PC-9 (cell line): ENCODE results near the gene FAM43A. TPM values are rescaled to one million over a fixed set of nuclear protein-coding genes. Genes with fewer than 3 reads are reported as not detected.

ENCODE experiments used
- BruUV-seq: library from RNA; stranded (reverse); fragments of 400-500 nt; replicated peaks from 2 replicates; lab custom pipeline; 2021; lab: Mats Ljungman, UMichigan
- CTCF ChIA-PET: fragments of 300-600 bp; sonication (Branson Sonifier 250); formaldehyde crosslinking; loops from one replicate; lab custom pipeline; 2022; ENCODE audit warnings: antibody characterized with exemption; lab: Charles Lee
- POLR2A ChIA-PET: fragments of 300-600 bp; sonication (Branson Sonifier 250); formaldehyde crosslinking; loops from one replicate; lab custom pipeline; 2022; ENCODE audit warnings: antibody characterized with exemption; ENCODE audit not compliant: unreplicated experiment; lab: Charles Lee
- DNase-seq, 2 experiments: peaks; one replicate each; pipeline versions ENCODE4 v3.0.0 to v3.0.0-alpha.2; 2015 to 2022; ENCODE audit warnings: mixed read lengths in 1 of 2
- H2AFZ ChIP-seq: fragments of 200-600 bp; sonication (generic); 2 replicates; pipeline ENCODE4 v1.8.1; 2017; ENCODE audit warnings: antibody characterized with exemption
- H3F3A ChIP-seq: fragments of 200-600 bp; sonication (generic); 2 replicates; pipeline ENCODE4 v1.8.1; 2017; ENCODE audit warnings: antibody characterized with exemption, mild to moderate bottlenecking, low read depth; ENCODE audit not compliant: insufficient read depth
- H3K27ac ChIP-seq: fragments of 200-600 bp; sonication (generic); 2 replicates; pipeline ENCODE4 v1.6.1; 2016; ENCODE audit warnings: mixed run types
- H3K27me3 ChIP-seq: fragments of 200-600 bp; sonication (generic); 2 replicates; pipeline ENCODE4 v1.6.1; 2016; ENCODE audit warnings: low read depth, mixed run types; ENCODE audit not compliant: insufficient read depth
- H3K36me3 ChIP-seq: fragments of 200-600 bp; sonication (generic); 2 replicates; pipeline ENCODE4 v1.6.1; 2016; ENCODE audit warnings: low read depth, mixed run types
- H3K4me1 ChIP-seq: fragments of 200-600 bp; sonication (generic); replicated peaks from 2 replicates; pipeline ENCODE4 v1.6.1; 2016; ENCODE audit warnings: mixed run types; ENCODE audit not compliant: insufficient read depth
- H3K4me2 ChIP-seq: fragments of 200-600 bp; sonication (generic); 2 replicates; pipeline ENCODE4 v1.6.1; 2017; ENCODE audit warnings: mixed run types
- H3K4me3 ChIP-seq: fragments of 200-600 bp; sonication (generic); 2 replicates; pipeline ENCODE4 v1.6.1; 2016; ENCODE audit warnings: mixed run types
- H3K79me2 ChIP-seq: fragments of 200-600 bp; sonication (generic); 2 replicates; pipeline ENCODE4 v1.6.1; 2017; ENCODE audit warnings: low read depth, mixed run types
- H3K9me2 ChIP-seq: fragments of 200-600 bp; sonication (generic); 2 replicates; pipeline ENCODE4 v1.8.1; 2017; ENCODE audit warnings: mild to moderate bottlenecking; ENCODE audit not compliant: insufficient read depth
- H3K9me3 ChIP-seq: fragments of 200-600 bp; sonication (generic); 2 replicates; pipeline ENCODE4 v1.8.1; 2016; ENCODE audit warnings: low read depth; ENCODE audit not compliant: insufficient read depth
- H4K20me1 ChIP-seq: fragments of 200-600 bp; sonication (generic); 2 replicates; pipeline ENCODE4 v1.8.1; 2017; ENCODE audit not compliant: insufficient read depth
- CTCF ChIP-seq: fragments of 200-600 bp; sonication (generic); conservative IDR thresholded peaks from 2 replicates; pipeline ENCODE4 v1.6.1; 2017; ENCODE audit warnings: mixed run types, antibody characterized with exemption, mild to moderate bottlenecking, moderate library complexity
- EZH2 ChIP-seq: fragments of 200-600 bp; sonication (generic); IDR thresholded peaks from 2 replicates; pipeline ENCODE4 v1.8.0; 2017; ENCODE audit warnings: antibody characterized with exemption, low read depth
- intact Hi-C: fragments of 100-400 bp; cut with micrococcal nuclease; formaldehyde crosslinking; loops from one replicate; pipeline ENCODE4 v1.10.0; 2022; ENCODE audit not compliant: unreplicated experiment
- total RNA-seq: library from RNA; stranded (reverse); gene quantifications from 2 replicates; pipeline ENCODE4 v1.2.3, GENCODE V29; 2021

The FAM43A gene
- total RNA-seq, 1 experiment from 2014 or later, result 8.8 TPM

- no peak overlapping the region for H2AFZ ChIP-seq
- H3K27ac ChIP-seq, result no peak overlapping the region
- ChIA-PET POLR2A (no interaction called here), CTCF (no interaction called here)
- TF ChIP-seq EZH2 (no peak), CTCF (no peak)
- H3K79me2 ChIP-seq, result no peaks in the 10 kb centered on the region
- no peaks in the 10 kb centered on the region for H4K20me1 ChIP-seq
- intact Hi-C loops, result no loop called here
- peaks cover 7% of the 10 kb centered on the region; the same call in 1 of the 2 replicates for H3K9me3 ChIP-seq
- H3K36me3 ChIP-seq, result no peaks in the 10 kb centered on the region
- H3K4me1 ChIP-seq, result peaks cover 31% of the 10 kb centered on the region
- H3K9me2 ChIP-seq, result no peaks in the 10 kb centered on the region
- H3F3A ChIP-seq, result peaks cover 18% of the 10 kb centered on the region
- H3K4me3 ChIP-seq, result no peak overlapping the region
- no peak for DNase-seq
- no peak overlapping the region for H3K4me2 ChIP-seq
- no peaks in the 10 kb centered on the region for H3K27me3 ChIP-seq
- no TSS peak for BruUV-seq
Observed at GRCh38 chr3:194736277-194736895, 50.7 kb downstream of the FAM43A start.

- ChIA-PET POLR2A (no interaction called here), CTCF (no interaction called here)
- Histone ChIP-seq H3K9me2 (no peaks in the 10 kb centered on the region), H3K27me3 (no peaks in the 10 kb centered on the region), H3K9me3 (peaks cover 7% of the 10 kb centered on the region; the same call in 1 of the 2 replicates), H3K36me3 (no peaks in the 10 kb centered on the region), H3F3A (peaks cover 24% of the 10 kb centered on the region), H3K4me1 (peaks cover 38% of the 10 kb centered on the region), H4K20me1 (no peaks in the 10 kb centered on the region), H2AFZ (no peak overlapping the region), H3K4me3 (no peak overlapping the region), H3K79me2 (no peaks in the 10 kb centered on the region), H3K27ac (no peak overlapping the region), H3K4me2 (no peak overlapping the region)
- intact Hi-C loops, result no loop called here
- no TSS peak for BruUV-seq
- no peak for DNase-seq
- no peak for TF ChIP-seq EZH2
- no peak for TF ChIP-seq CTCF
Observed at GRCh38 chr3:194736896-194737600, 51.4 kb downstream of the FAM43A start.

Other genes with a start within 250 kb of the FAM43A start
- gene ATP13A3, start 198.9 kb upstream of the FAM43A start, total RNA-seq, result 203 and 242 TPM in 2 replicates
- 37.5 and 52.7 TPM in 2 replicates for gene TMEM44, start 52.5 kb upstream of the FAM43A start, total RNA-seq
- 59.2 and 71.8 TPM in 2 replicates for gene LSG1, start 13.7 kb upstream of the FAM43A start, total RNA-seq